H7 (cell line): Measurements from ENCODE around the gene JAK1. TPM values are rescaled to one million over a fixed set of nuclear protein-coding genes. Genes with fewer than 3 reads are reported as not detected.

Experiments
- DNase-seq: peaks from one replicate; pipeline ENCODE4 v3.0.0; 2012
- H3K27me3 ChIP-seq: 2 replicates; pipeline ENCODE4 v1.6.0; 2011; ENCODE audit warnings: mild to moderate bottlenecking, low read length; ENCODE audit not compliant: control insufficient read depth, insufficient read depth
- H3K36me3 ChIP-seq: replicated peaks from 2 replicates; pipeline ENCODE4 v1.5.1; 2011; ENCODE audit warnings: low read length; ENCODE audit not compliant: control insufficient read depth, insufficient read depth
- H3K4me3 ChIP-seq: 2 replicates; pipeline ENCODE4 v1.5.1; 2011; ENCODE audit warnings: low read depth, mild to moderate bottlenecking, control low read depth, low read length, moderate library complexity; ENCODE audit not compliant: insufficient read depth
- total RNA-seq: library from RNA; depleted of rRNA; stranded (reverse); fragments of >200 nt; shearing (Covaris generic); gene quantifications from 2 replicates; pipeline ENCODE4 v1.2.3, GENCODE V29; 2014

Gene JAK1
- total RNA-seq, 1 experiment from 2014 or later, result 36.7 TPM

DNA sequence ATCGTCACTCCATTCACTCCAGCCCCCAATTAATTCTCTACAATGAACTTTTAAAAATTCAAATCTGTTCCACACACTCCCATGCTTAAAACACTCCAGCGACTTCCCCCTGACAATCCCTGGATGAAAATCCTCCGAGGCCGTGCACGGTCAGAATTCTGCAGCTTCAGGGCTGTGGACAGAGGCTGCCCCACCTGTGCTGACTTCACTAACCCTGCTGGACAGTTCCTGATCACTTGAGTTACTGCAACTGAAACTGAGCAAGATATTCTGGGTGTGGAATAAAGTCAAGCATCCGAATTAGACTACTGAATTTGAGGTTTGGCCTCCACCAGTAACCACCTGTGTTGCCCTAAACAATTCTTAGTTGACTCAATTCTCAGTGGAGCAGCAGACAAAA, 1.0 kb upstream of the JAK1 start:
- H3K36me3 ChIP-seq, result no peaks in the 10 kb centered on the region
- H3K4me3 ChIP-seq, result no peak overlapping the region
- DNase-seq, result no peak
- peaks cover 9% of the 10 kb centered on the region for H3K27me3 ChIP-seq

DNA sequence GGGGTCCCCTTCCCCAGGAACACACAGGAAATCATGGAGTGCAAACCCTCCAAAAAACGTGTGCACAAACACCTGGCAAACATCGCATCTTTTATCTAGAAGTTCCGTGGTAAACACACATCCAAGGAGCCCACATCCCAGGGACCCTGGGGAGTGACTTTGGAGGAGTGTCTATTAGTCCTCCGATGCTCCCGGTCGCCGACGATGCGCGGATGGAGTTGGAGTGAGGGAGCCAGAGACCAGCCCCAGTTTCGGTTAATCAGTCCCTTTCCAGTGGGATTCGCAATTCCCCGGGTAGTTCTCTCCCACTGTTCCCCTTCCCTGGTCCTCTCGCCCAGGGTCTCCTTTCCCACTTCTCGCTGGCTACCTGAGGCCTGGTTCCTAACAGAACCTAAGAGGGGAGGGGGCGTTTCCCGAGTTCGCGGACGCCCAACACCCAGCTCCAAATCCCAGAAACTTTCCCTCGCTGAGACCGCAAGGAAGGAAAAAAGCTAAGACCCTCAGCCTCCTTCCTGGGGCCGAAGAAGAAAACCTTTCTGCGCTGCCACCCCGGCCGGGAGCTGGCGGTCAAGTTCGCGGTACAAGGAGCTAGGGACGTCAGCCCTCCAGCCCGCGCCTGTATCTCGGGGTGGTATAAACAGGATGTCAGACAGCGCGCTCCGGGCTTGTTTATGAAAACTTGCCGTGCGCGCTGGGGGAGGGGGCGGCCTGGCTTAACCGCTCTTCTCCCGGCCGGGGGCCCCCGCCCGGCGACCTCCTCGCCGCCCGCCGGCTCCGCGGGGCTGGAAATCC, 787 bp downstream of the JAK1 start:
- DNase-seq, result peak; percentile 54
- Histone ChIP-seq H3K36me3 (no peaks in the 10 kb centered on the region), H3K4me3 (peak overlapping the region; percentile 85), H3K27me3 (peaks cover 9% of the 10 kb centered on the region)

GRCh38 chr1:64963466-64963865, 2.9 kb downstream of the JAK1 start:
- peaks cover 9% of the 10 kb centered on the region for H3K27me3 ChIP-seq
- no peaks in the 10 kb centered on the region for H3K36me3 ChIP-seq
- no peak overlapping the region for H3K4me3 ChIP-seq
- no peak for DNase-seq

- Histone ChIP-seq H3K27me3 (peaks cover 9% of the 10 kb centered on the region), H3K36me3 (no peaks in the 10 kb centered on the region), H3K4me3 (no peak overlapping the region)
- no peak for DNase-seq
Observed at GRCh38 chr1:64962441-64962840, 3.9 kb downstream of the JAK1 start.

- Histone ChIP-seq H3K4me3 (no peak overlapping the region), H3K36me3 (no peaks in the 10 kb centered on the region), H3K27me3 (peaks cover 9% of the 10 kb centered on the region)
- DNase-seq, result no peak
Observed at GRCh38 chr1:64961923-64962322, 4.4 kb downstream of the JAK1 start.

DNA sequence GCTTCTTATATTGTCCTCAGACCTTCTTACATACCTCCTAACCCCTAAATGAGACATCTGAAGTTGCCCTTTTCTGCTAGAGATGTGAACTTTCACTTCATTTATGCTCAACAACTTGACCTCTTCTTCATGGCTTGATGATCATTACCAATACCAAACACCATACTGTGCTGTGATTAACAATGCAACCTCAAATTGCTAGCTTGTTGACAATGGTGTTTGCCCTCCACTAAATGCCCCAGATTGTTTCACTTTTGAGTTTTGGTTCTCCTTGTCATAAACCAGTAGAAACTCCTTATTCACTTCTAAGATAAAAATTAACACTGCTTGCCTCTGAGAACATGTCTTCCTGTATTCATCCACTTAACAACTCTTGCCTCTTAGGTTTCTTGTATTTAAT, 5.6 kb downstream of the JAK1 start:
- Histone ChIP-seq H3K36me3 (no peaks in the 10 kb centered on the region), H3K4me3 (no peak overlapping the region), H3K27me3 (peaks cover 9% of the 10 kb centered on the region)
- DNase-seq, result no peak

- Histone ChIP-seq H3K36me3 (no peaks in the 10 kb centered on the region), H3K27me3 (peaks cover 6% of the 10 kb centered on the region), H3K4me3 (no peak overlapping the region)
- DNase-seq, result no peak
Observed at GRCh38 chr1:64959986-64960385, 6.4 kb downstream of the JAK1 start.

- Histone ChIP-seq H3K4me3 (no peak overlapping the region), H3K27me3 (no peaks in the 10 kb centered on the region), H3K36me3 (no peaks in the 10 kb centered on the region)
- DNase-seq, result peak; percentile 43
Observed at GRCh38 chr1:64956733-64957441, 9.5 kb downstream of the JAK1 start.

DNA sequence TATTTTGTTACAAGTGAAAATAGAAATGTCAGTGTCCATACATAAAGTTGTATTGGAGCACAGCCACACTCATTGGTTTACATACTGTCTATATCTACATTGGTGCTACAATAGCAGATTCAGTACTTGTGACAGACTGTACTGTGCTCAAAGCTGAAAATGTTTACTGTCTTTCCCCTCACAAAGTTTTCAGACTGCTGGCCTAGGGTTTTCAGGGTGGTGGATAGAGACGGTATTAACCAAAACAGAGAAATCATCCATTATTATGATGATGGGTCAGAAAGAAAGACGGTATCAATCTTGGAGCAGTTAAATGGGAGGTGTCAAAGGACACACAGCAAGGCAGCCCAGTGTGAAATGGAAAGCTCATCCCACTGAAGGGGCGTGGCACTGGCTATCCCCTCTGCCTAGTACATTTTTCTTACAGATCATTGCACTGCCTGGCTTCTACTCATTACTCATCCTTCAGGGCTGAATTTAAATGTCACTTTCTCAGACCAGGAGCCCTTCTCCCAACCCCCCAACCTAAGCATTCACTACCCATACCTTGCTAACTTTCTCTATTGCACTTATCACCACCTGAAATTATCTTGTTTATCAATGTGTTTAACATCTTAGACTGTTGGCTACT, 10.2 kb downstream of the JAK1 start:
- no peak overlapping the region for H3K4me3 ChIP-seq
- H3K27me3 ChIP-seq, result no peaks in the 10 kb centered on the region
- DNase-seq, result peak; percentile 48
- no peaks in the 10 kb centered on the region for H3K36me3 ChIP-seq

- H3K36me3 ChIP-seq, result no peaks in the 10 kb centered on the region
- no peak overlapping the region for H3K4me3 ChIP-seq
- no peaks in the 10 kb centered on the region for H3K27me3 ChIP-seq
- peak; percentile 60 for DNase-seq
Observed at GRCh38 chr1:64955097-64956009, 11.0 kb downstream of the JAK1 start.

GRCh38 chr1:64953241-64953640, 13.1 kb downstream of the JAK1 start:
- H3K4me3 ChIP-seq, result no peak overlapping the region
- no peaks in the 10 kb centered on the region for H3K27me3 ChIP-seq
- DNase-seq, result no peak
- no peaks in the 10 kb centered on the region for H3K36me3 ChIP-seq

DNA sequence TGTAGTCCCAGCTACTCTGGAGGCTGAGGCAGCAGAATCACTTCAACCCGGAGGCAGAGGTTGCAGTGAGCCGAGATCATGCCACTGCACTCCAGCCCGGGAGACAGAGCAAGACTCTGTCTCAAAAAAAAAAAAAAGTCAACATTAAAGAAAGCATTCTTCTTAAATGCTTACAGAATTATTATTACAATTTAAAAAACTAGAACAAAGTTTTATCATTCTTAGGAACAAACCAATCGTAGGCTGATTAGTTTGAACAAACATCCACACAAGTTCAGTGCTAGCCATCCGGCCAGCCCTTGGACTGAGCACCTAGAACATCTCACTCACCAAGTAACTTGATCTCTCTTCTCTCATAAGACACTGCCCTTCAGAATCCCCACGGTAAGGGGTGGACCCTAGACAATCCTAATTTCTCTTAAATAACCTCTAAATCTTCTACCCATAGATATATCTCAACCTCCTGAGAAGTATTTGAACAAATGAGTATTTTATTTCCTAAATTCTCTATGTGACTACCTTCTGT, 16.0 kb downstream of the JAK1 start:
- no peak overlapping the region for H3K4me3 ChIP-seq
- H3K36me3 ChIP-seq, result no peaks in the 10 kb centered on the region
- no peak for DNase-seq
- no peaks in the 10 kb centered on the region for H3K27me3 ChIP-seq

DNA sequence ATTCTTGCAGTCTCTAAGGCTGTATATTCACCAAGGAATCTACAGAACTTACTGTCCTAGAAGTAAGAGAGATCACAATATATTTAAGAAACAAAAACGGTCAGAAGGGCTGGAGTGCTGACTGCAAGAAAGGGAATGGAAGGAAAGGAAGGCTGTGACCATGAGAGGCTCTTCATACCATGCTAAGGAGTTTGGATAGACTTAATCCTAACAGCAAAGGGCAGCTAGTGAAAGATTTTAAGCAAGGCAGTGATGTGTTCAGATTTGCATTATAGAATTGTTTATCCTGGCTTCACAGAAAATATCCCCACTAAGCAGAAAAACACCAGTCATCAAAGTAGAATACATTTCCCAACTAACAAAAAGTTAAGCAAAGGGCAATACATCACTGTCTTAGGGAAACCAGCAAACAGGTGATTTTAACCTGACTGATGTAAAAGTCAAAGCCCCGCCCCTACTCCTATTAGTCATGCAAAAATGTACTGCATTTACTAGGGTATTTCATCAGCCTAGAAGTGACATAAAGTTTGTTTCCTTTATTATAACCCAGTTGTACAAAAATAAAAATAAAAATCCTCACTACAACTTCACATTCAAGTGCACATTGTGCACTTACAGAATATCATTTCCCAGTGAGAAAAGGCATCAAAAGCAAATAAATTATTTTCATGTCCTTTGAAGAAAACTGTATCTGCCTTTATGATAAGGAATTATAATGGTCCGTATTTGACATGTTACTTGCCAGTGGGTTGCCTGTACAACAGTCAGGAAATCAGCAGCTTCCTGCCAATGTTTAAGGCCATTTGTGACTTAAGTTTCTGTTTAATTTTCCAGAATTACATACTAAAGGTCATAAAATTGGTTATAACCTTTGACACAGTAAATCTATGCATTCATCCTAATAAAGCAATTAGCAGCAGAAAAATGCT, 17.2 kb downstream of the JAK1 start:
- DNase-seq, result no peak
- no peak overlapping the region for H3K4me3 ChIP-seq
- H3K36me3 ChIP-seq, result no peaks in the 10 kb centered on the region
- no peaks in the 10 kb centered on the region for H3K27me3 ChIP-seq
